GM19240 (cell line): ENCODE data around the gene GLO1.
"Not testable (repeated sequence)": the region's sequence is repeated elsewhere in the genome, so short reads cannot be mapped to it uniquely, and the experiment has no call there.

ENCODE experiments used
- DNase-seq: peaks from one replicate; pipeline ENCODE4 v3.0.0; 2011; ENCODE audit warnings: low spot score; ENCODE audit not compliant: insufficient read length

GLO1 gene

DNA sequence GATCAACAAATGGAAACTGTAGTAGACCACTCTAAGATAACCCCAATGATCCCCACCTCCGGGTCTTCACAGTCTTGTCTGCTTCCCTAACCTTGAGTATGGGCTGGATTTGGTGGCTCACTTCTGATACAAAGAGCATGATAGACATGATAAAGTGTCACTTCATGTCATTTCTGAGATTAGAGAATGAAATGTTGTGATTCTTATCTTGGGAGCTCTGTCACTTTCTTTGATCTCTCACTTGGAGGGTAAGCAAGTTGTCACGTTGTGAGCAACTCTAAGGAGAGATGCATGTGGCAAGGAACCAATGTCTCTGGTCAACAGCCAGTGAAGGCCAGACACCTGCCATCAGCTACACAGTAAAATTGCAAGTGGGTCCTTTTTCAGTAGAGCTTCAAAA, 3.0 kb upstream of the GLO1 start:
- DNase-seq, result no peak

DNA sequence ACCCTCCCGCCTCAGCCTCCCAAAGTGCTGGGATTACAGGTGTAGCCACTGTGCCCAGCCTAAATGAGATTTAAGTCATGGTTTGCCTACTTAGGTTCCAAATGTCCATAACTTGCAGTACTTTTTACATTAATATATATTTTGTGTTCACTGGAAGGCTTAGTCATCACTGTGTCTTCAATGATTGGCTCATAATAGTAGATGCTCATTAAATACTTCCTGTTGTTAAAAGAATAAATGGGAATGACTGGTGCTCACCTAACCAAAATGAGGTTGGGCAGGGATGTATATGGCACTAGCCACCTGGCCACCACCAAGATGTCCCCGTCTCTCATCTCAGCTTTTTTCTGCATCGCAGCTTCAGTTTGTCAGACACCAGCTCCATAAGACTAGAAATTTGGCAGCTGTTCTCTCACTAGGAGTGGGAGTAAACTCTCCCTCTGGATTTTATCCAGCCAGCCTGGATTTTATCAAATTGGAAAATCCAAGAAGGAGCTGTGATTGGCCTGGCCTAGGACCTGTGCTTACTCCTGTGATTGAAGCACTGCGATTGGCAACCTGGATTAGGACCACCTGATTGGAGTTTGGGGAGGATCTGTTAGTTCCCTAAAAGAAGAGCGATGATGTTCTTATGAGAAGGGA, 1.1 kb upstream of the GLO1 start:
- DNase-seq, result no peak

DNA sequence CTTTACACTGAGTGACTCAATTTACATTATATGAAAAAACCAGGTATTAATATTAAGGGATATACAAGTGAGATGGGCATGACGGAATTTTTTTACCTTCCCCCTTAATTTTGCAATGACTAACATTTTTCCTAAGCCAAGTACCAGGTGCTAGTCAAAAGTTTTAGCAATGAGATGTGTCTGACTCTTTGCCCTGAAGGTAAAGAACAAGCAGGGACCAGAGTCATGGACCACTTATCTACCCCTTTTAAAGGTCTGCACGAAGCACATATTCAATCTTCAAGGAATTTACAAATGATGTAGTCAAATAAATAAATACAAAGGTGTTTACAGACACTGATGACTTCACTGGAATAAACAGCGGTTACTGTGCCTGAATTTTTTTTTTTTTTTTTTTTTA, 1.4 kb downstream of the GLO1 start:
- no peak for DNase-seq

DNA sequence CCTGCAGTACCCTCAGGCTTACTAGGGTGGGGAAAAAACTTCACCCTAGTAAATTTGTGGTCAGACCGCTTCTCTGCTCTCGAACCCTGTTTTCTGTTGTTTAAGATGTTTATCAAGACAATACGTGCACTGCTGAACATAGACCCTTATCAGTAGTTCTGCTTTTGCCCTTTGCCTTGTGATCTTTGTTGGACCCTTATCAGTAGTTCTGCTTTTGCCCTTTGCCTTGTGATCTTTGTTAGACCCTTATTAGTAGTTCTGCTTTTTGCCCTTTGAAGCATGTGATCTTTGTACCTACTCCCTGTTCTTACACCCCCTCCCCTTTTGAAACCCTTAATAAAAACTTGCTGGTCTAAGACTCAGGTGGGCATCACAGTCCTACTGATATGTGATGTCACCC, 3.2 kb downstream of the GLO1 start:
- DNase-seq, result not testable (repeated sequence)

DNA sequence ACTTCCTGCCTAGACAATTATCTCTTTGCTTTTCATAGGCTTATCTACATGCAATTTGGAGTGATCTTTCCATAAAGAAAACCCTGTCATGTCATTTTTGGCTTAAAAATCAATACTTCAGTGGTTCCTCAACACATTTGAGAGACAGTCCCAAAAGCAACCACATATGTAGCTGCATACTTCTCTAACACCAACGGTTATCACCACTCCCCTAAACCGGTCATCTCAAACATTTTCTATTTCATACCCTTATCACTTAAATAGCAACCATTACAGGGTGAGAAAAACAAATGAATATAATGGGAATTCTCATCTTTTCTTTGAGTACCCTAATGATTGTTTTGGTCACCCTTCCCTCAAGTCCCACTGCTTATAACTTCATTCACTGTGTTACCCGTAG, 5.1 kb downstream of the GLO1 start:
- no peak for DNase-seq

DNA sequence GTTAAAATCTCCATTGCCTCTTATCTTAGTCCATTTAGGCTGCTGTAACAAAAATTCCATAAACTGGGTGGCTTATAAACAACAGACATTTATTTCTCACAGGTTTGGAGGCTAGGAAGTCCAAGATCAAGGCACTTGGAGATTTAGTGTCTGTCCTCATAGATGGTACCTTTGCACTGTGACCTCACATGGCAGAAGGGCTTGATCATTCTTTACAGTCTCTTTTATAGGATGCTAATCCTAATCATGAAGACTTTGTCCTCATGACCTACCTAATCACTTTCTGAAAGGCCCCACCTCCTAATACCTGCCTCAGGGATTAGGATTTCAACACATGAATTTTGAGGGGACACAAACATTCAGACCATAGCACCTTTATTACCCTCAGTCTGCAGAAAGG, 6.6 kb downstream of the GLO1 start:
- no peak for DNase-seq

DNA sequence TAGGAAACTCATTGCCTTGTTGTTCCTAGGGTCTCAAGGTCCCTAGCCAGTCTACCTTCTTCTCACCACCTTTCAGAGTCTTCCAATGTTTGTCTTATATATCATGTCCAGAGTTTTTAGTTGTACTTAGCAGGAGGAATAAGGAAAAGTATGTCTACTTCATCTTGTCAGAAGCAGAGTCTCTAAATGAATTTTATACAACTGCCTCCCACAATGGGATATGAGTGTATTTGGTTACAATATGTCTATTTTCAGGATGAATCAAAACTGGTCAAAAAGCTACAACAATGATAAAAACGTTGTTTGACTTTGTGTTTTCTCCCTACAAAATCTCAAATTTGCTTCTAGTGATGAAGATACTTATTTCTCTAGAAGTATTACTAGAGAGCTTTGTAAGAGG, 7.0 kb downstream of the GLO1 start:
- no peak for DNase-seq

DNA sequence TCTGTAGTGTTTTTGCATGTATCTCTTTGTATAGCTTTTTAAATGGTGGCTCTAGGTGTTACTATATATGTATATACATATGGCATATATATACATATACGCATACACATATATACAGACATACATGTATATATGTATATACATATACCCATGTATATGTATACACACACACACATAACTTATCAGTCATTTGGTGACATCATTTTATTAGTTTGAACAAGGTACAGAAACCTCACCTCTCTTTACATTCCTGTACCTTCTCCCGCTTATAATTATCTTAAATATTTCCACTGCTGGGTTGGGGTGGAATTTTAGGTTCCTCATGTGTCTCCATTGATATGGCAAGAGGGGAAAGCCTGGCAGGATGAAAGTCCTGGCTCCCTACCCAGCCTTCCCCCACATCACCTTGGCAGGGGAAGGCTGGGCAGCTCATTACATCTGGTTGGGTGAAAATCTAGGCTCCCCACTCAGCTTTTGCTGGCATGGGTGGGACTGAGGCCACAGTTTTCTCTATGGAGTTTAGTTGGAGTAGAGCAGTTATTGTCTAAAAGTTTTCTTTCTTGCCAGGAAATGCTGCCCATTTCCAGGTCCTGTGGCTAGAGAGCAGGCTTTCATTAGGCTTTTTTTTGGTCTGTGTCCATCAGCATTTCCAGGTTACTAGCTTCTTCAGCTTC, 7.6 kb downstream of the GLO1 start:
- DNase-seq, result no peak

DNA sequence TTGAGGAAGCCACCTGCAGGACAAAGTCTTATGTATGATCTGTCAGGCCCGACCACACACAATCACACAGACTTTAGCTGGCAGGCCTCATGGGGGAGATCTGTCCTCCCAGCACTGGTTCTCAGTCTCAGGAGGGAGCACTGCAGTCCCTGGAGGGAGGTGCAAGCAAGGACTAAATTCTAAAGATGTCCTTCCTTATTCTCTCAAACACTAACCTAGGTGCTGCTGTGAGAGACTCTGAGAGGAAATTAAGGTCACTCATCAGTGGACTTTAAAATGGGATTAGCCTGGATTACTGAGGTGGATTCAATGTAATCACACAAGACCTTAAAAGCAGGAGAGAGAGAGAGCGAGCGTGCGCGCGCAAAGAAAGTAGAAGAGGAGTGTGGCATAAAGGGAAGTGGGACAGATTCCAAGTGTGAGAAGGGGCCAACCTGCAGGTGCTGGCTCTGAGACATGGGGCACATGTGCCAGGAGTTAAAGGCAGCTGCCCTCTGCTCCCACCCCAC, 14.3 kb downstream of the GLO1 start:
- DNase-seq, result no peak

DNA sequence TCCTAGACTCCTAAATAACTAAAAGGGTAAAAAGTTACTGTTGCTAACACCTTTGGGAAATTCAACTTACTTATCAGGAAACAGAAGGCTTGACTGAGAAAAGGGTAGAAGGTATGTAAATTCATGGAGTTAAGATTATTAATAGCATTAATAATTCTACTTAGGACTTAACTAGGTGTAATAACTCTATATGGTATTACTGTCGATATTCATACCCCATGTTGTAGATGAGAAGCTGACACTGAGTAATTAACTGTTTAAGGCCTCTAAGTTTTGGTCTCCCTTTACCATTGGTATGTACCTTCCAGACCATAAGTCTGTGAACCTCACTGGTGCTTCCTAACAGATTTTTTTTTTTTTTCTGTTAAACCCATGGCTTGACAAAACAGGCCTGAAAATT, 15.4 kb downstream of the GLO1 start:
- no peak for DNase-seq

DNA sequence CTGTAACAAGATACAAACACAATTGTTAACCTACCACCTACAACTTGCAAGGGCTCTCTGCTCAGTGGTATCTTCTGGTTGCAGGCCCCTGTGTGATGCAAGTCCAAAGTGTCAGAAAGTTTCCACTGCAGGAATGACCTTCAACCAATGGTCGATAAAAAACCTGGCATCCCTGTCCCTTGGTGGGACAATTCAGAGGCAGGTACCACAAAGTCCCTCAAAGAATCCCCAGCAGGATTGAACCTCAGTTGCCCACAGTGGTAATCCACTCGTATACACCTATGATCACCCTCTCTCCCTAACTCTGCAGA, 15.9 kb downstream of the GLO1 start:
- no peak for DNase-seq

DNA sequence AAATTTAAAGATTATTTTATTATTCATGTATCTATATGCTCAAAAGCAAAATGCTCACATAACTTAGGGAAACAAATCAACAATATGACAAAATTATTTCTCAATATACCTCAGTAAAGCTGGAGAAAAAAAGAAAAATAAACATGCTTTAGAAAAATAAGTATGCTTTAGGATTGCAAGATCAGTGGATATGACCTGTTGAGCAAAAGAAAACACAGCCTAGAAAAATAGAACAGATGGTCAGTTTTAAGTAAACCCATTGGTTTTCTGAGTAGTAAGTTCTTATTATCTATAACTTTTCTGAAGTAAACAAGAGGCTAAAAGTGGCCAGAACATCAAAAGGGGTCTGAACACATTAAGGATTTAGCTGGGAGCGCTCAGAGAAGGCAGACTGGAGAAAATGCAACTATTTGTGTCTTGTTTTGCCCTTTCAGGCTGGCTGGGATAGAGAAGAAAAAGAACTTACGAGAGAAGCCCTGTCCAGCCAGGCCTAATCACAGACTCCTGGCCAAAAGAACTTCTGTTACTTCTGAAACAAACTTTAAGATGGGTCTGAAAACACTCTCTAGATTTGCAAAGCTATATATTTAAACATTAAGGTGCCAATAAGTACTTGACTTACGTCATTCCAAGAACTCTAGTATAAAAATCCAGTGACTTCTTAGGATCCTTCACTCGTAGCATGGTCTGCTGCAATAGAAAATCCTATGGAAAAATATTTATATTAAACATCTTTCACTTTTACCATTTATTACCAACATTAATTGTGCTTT, 16.5 kb downstream of the GLO1 start:
- DNase-seq, result no peak

DNA sequence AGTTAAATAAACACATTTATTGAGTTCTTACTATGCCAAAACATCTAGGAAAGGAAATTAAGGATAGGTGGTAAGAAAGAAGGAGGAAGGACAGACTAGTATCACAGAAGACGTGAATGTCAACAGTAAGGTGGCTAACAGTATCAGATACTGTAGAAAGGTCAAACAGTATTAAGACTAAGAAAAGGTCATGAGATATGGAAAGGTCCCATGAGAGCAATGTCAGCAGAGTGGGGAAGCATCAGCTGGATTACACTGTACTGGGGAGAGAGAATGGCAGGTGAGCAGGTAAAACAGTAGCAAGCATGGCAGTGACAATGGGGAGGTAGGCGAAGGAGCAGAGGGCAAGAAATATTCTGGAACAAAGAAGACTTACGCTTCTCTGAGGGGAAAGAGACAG, 18.0 kb downstream of the GLO1 start:
- no peak for DNase-seq

DNA sequence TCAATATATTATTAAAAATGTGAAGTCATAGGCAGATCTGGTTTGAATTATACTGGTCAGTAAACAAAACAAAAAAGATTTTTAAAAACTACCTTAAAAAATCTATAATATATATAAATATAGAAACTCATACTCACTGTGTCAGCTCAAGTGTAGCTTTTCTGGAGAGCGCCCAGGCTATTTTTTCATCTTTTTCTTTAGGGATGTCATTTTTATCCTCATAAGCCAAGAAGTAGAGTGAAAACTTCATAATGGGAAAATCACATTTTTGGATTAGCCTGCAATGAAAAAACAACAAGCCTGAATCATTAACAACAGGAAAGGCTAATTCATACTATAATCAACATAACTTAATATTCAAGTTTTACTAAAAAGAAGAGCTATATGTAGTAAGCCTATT, 18.7 kb downstream of the GLO1 start:
- DNase-seq, result no peak

DNA sequence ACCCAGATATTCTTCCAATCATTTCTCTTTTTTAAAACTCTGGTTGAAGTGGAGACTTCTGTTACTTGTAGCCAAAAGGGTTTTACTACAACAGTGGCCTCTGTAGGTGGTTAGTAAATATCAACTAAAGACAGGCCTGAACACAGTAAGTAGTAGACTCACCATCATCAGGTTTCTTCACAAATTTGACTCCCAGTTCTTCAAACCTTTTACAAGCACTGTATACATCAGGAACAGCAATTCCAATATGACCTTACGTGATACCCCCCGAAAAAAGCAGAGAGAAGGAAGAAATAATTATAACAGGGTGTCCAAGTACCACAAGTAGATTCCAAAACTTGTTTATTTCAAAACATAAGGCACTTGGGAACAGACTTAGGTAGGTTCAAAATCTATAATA, 21.1 kb downstream of the GLO1 start:
- no peak for DNase-seq

DNA sequence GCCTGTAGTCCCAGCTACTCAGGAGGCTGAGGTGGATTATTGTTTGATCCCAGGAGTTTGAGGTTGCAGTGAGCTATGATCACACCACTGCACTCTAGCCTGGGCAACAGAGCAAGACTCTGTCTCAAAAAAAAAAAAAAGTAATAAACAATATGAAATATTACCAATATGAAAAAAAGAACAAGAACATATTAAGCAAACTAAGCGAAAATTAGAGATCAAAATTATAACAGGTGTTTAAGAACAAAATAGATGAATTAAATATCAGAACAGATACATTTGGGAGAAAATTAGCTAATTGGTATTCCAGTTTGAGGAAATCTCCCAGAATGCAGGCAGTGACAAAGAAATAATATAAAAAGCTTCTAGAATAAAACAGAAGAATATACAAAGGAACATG, 23.3 kb downstream of the GLO1 start:
- DNase-seq, result no peak

DNA sequence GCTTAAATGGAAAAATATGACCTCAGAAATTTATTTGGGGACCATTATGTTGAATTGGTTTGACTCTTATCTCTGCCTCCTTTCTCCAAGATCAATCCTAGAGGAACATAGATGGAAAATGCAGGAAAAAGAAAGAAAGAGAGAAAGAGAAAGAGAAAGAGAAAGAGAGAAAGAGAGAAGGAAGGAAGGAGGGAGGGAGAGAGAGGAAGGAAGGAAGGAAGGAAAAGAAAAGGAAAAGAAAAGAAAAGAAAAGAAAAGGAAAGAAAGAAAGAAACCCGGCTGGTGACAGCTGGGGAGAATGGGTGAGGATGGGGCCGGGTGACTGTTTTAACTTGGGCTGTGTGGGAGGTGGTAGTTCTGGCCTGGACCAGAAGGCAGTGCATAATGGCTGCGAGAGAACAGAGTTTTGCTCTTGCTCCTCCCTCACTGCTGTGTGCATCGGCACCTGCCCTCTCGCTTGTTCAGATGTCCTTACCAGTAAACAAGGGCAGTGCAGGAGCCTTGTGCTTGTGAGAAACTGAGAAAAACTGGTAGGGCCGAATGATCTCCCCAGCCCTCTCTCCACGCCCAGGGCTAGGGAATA, 24.7 kb downstream of the GLO1 start:
- DNase-seq, result no peak

DNA sequence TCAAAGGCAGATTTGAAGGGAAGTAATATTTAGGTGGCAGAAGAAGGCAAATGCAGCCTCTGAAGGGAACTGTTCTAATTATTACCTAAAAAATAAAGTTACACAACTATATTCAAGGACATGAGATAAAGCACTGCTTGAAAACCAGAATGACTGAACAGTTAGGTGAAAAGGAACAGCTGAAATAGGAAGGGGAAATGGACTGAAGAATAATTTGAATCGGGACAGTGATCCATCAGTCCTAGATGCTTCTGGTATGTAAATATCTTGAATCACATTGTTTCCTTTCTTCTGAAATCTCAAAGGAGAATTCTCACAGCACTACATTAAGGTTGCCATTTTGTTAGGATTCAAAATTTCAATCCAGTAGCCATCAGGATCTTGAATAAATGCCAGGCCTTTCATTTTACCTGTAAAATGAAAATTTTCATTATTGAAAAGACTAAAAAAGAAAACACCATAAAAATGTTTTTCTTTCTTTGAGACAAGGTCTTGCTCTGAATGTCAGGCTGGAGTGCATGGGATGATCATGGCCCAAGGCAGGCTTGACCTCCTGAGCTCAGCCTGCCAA, 25.9 kb downstream of the GLO1 start:
- no peak for DNase-seq

DNA sequence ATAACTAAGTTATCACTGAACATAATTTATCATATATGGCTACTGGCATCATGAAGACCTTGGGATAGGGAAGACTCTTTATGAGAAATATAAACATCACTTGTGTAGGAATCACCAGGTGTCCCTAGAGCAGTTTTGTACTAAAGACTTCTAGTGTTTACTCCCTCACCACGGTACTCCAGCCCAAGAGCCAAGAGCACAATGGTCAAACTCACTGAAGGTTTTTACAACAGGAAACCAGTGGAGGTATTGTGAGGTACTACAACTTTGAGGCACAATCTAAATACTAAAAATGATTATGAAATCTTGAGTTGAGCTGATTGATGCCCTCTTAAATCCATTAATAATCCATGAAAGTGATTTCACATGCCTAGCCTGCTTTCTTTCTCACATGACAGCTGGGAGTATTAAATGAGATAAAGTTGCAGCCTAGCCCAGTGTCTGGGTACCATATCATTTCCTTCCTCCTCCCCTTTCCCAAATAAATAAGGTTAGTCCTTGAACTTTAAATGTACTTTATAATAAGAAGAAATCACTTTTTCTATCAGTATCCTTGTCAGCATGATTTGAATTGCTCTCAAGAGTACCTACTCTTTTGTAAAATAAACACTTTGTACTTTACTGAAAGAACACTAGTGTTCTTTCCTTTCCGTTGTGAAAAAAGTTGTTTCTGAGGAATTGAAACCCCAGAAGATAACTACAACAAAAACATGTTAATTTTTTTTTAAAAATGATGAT, 26.5 kb downstream of the GLO1 start:
- no peak for DNase-seq

DNA sequence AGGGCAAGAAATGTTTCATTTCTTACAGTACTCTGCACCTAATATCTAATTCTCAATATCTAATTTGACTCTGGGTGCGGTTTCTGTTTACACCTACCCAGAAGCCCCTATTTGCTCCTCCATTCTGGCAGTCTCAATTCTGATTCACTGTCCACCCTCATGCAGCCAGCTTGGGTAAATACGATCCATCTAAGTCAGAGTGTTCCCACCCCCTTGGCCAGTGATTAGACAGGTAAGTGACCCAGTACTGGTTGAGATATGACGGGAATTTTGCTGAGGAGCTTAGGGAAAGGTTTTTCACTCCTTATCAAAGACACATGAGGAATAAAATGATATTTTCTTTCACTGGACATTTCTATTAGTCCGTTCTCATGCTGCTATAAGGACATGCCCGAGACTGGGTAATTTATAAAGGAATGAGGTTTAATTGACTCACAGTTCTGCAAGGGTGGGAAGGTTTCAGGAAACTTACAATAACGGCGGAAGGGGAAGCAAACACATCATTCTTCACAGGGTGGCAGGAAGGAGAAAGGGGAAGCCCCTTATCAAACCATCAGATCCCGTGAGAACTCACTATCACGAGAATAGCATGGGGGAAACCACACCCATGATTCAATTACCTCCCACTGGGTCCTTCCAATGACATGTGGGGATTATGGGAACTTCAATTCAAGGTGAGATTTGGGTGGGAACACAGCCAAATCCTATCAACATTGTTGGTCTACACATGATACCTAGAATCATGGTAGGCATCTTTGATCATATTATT, 29.4 kb downstream of the GLO1 start:
- DNase-seq, result no peak
